Mesenchymal stem cell (in vitro differentiated cells and primary cell): ENCODE data around the gene CXXC5.
A peak's percentile ranks its signal among the peaks of the same experiment; 100 is the strongest.

Source experiments
- DNase-seq: peaks from one replicate; pipeline ENCODE4 v3.0.0-alpha.2; 2013
- H2AFZ ChIP-seq: one replicate; pipeline ENCODE4 v1.6.1; 2013; ENCODE audit warnings: low read depth, mild to moderate bottlenecking, control low read depth, inconsistent platforms, low read length, moderate library complexity
- H2AK5ac ChIP-seq: 2 replicates; pipeline ENCODE4 v1.6.1; 2013; ENCODE audit warnings: low read length, moderate library complexity, mild to moderate bottlenecking, inconsistent platforms; ENCODE audit not compliant: severe bottlenecking
- H2BK120ac ChIP-seq: one replicate; pipeline ENCODE4 v1.6.1; 2013; ENCODE audit warnings: low read depth, mild to moderate bottlenecking, inconsistent platforms, low read length, moderate library complexity
- H2BK12ac ChIP-seq, 2 experiments: one replicate each; pipeline ENCODE4 v1.6.1; 2013; ENCODE audit warnings: inconsistent platforms in 2 of 2, low read length in 2 of 2, mild to moderate bottlenecking in 2 of 2, moderate library complexity in 2 of 2, control low read depth in 1 of 2
- H2BK15ac ChIP-seq: one replicate; pipeline ENCODE4 v1.6.1; 2013; ENCODE audit warnings: mild to moderate bottlenecking, low read depth, inconsistent platforms; ENCODE audit not compliant: poor library complexity, severe bottlenecking
- H2BK5ac ChIP-seq: 2 replicates; pipeline ENCODE4 v1.6.1; 2013; ENCODE audit warnings: low read depth, mild to moderate bottlenecking, low read length, control low read depth, inconsistent platforms; ENCODE audit not compliant: poor library complexity, severe bottlenecking
- H3K14ac ChIP-seq, 2 experiments: one replicate each; pipeline ENCODE4 v1.6.1; 2013; ENCODE audit warnings: inconsistent platforms in 2 of 2, low read length in 2 of 2, control low read depth in 1 of 2, mild to moderate bottlenecking in 1 of 2, moderate library complexity in 1 of 2
- H3K18ac ChIP-seq, 2 experiments: one replicate each; pipeline ENCODE4 v1.6.1; 2013; ENCODE audit warnings: inconsistent platforms in 2 of 2, low read length in 2 of 2, control low read depth in 1 of 2, low read depth in 1 of 2, mild to moderate bottlenecking in 1 of 2
- H3K23ac ChIP-seq, 2 experiments: one replicate each; pipeline ENCODE4 v1.6.1; 2013; ENCODE audit warnings: inconsistent platforms in 2 of 2, low read length in 2 of 2, mild to moderate bottlenecking in 2 of 2, moderate library complexity in 2 of 2, control low read depth in 1 of 2
- H3K27ac ChIP-seq: 2 replicates; pipeline ENCODE4 v1.5.1; 2013; ENCODE audit warnings: mild to moderate bottlenecking, moderate library complexity, low read length, control low read depth, inconsistent platforms; ENCODE audit not compliant: poor library complexity, severe bottlenecking
- H3K27me3 ChIP-seq, 2 experiments: 2 replicates each; pipeline versions ENCODE4 v1.6.1 to v1.7.0; 2013; ENCODE audit warnings: low read length in 2 of 2, mild to moderate bottlenecking in 2 of 2, moderate library complexity in 2 of 2, control low read depth in 1 of 2, inconsistent platforms in 1 of 2; ENCODE audit not compliant: control insufficient read depth in 1 of 2, insufficient read depth in 1 of 2
- H3K36me3 ChIP-seq, 2 experiments: 2 replicates each; pipeline versions ENCODE4 v1.6.1 to v1.7.0; 2013; ENCODE audit warnings: low read length in 2 of 2, control low read depth in 1 of 2, inconsistent platforms in 1 of 2, low read depth in 1 of 2, mild to moderate bottlenecking in 1 of 2; ENCODE audit not compliant: insufficient read depth in 2 of 2, control insufficient read depth in 1 of 2
- H3K4ac ChIP-seq, 2 experiments: one replicate each; pipeline ENCODE4 v1.6.1; 2013; ENCODE audit warnings: inconsistent platforms in 2 of 2, low read length in 2 of 2, mild to moderate bottlenecking in 2 of 2, moderate library complexity in 2 of 2, control low read depth in 1 of 2, low read depth in 1 of 2
- H3K4me1 ChIP-seq: 2 replicates; pipeline ENCODE4 v1.6.1; 2013; ENCODE audit warnings: low read depth, low read length, control low read depth; ENCODE audit not compliant: control insufficient read depth, insufficient read depth
- H3K4me2 ChIP-seq: 2 replicates; pipeline ENCODE4 v1.6.1; 2013; ENCODE audit warnings: low read length, mild to moderate bottlenecking, inconsistent platforms; ENCODE audit not compliant: poor library complexity, severe bottlenecking
- H3K4me3 ChIP-seq, 2 experiments: 2 replicates each; pipeline versions ENCODE4 v1.5.1 to v1.7.0; 2013; ENCODE audit warnings: low read length in 2 of 2, mild to moderate bottlenecking in 2 of 2, control low read depth in 1 of 2, low read depth in 1 of 2; ENCODE audit not compliant: insufficient read depth in 1 of 2
- H3K79me1 ChIP-seq: replicated peaks from 2 replicates; pipeline ENCODE4 v1.6.1; 2013; ENCODE audit warnings: mild to moderate bottlenecking, control low read depth, low read length, inconsistent platforms; ENCODE audit not compliant: poor library complexity, severe bottlenecking
- H3K9ac ChIP-seq: 2 replicates; pipeline ENCODE4 v1.7.0; 2013; ENCODE audit warnings: mild to moderate bottlenecking, low read length, moderate library complexity
- H3K9me3 ChIP-seq: 2 replicates; pipeline ENCODE4 v1.7.0; 2013; ENCODE audit warnings: mild to moderate bottlenecking, low read length; ENCODE audit not compliant: control insufficient read depth
- H4K8ac ChIP-seq: one replicate; pipeline ENCODE4 v1.6.1; 2013; ENCODE audit warnings: inconsistent platforms, mild to moderate bottlenecking, low read length, moderate library complexity
- H4K91ac ChIP-seq: one replicate; pipeline ENCODE4 v1.6.1; 2013; ENCODE audit warnings: mild to moderate bottlenecking, low read length, inconsistent platforms
- WGBS: methylation state at CpG from one replicate; pipeline ENCODE4 v1.1.7; 2013; ENCODE audit warnings: mixed read lengths; 5-methylcytosine and 5-hydroxymethylcytosine counted together

CXXC5 gene

GRCh38 chr5:139636207-139636792, 11.8 kb upstream of the CXXC5 start:
- Histone ChIP-seq H3K4ac (peak overlapping the region in 1 of 2 experiments; percentile 79), H3K14ac (no peak overlapping the region), H3K79me1 (peaks cover 16% of the 10 kb centered on the region), H2AK5ac (peak overlapping the region; percentile 13), H3K4me1 (peaks cover 60% of the 10 kb centered on the region), H4K91ac (peak overlapping the region; percentile 5), H3K23ac (peak overlapping the region in 1 of 2 experiments; percentile 14), H2AFZ (no peak overlapping the region), H3K4me2 (peak overlapping the region; percentile 0), H4K8ac (no peak overlapping the region), H2BK120ac (no peak overlapping the region), H3K9me3 (no peaks in the 10 kb centered on the region), H3K27me3 (no peaks in the 10 kb centered on the region), H3K27ac (peak overlapping the region; percentile 55), H3K18ac (peak overlapping the region; percentile 49 to 85), H3K4me3 (peak overlapping the region in 1 of 2 experiments; percentile 68), H3K9ac (peak overlapping the region; percentile 74), H3K36me3 (peaks cover 8 to 13% of the 10 kb centered on the region in 2 experiments), H2BK15ac (no peak overlapping the region), H2BK5ac (no peak overlapping the region), H2BK12ac (peak overlapping the region; percentile 83 to 90)
- DNase-seq = no peak
- WGBS = 58% methylated on average over 2 of the region's 2 CpGs

DNA sequence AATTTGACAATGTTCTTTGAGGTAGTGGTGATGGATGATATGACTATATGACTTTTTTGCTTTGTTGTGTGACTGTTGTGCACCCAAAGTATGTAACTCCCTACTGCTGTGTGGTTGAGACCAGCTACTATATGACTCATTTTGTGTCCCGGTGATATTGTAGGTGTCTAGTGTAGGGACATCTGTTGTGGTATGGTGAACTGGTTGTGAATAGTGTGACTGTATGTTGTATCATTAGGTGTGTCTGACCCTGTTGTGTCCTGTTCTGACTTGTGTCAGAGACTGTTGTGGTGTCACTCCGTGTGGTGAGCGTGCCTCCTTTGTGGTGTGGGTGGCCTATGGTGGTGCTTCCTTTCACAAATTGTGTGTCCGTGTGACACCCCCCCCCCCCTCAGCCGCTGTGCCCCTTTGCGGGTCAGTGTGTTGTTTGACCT, 11.2 kb upstream of the CXXC5 start:
- Histone ChIP-seq H2BK15ac (no peak overlapping the region), H3K27ac (peak overlapping the region; percentile 55), H2AK5ac (peak overlapping the region; percentile 51), H3K79me1 (peaks cover 16% of the 10 kb centered on the region), H3K18ac (peak overlapping the region; percentile 86), H3K27me3 (no peaks in the 10 kb centered on the region), H3K4me2 (peak overlapping the region; percentile 59), H3K4me1 (peaks cover 63% of the 10 kb centered on the region), H3K14ac (peak overlapping the region in 1 of 2 experiments; percentile 22), H2BK120ac (peak overlapping the region; percentile 34), H3K9ac (peak overlapping the region; percentile 74), H3K23ac (no peak overlapping the region), H2BK5ac (no peak overlapping the region), H4K8ac (peak overlapping the region; percentile 85), H3K4ac (peak overlapping the region; percentile 42 to 52), H3K36me3 (peaks cover 7 to 8% of the 10 kb centered on the region in 2 experiments), H2AFZ (no peak overlapping the region), H4K91ac (peak overlapping the region; percentile 95), H3K4me3 (peak overlapping the region in 1 of 2 experiments; percentile 68), H3K9me3 (no peaks in the 10 kb centered on the region), H2BK12ac (peak overlapping the region; percentile 69 to 83)
- peak; percentile 75 for DNase-seq
- 2% methylated on average over 2 of the region's 6 CpGs for WGBS

- peak overlapping the region; percentile 47 for H2AFZ ChIP-seq
- H3K27me3 ChIP-seq = no peaks in the 10 kb centered on the region
- no peaks in the 10 kb centered on the region for H3K9me3 ChIP-seq
- peak overlapping the region in 1 of 2 experiments; percentile 85 for H3K14ac ChIP-seq
- peaks cover 16% of the 10 kb centered on the region for H3K79me1 ChIP-seq
- H2BK12ac ChIP-seq = peak overlapping the region; percentile 87 to 98
- peak overlapping the region; percentile 96 for H2BK120ac ChIP-seq
- no peak overlapping the region for H3K23ac ChIP-seq
- H3K4me3 ChIP-seq = peak overlapping the region; percentile 33 to 68
- H3K4ac ChIP-seq = peak overlapping the region; percentile 91 to 95
- H4K8ac ChIP-seq = peak overlapping the region; percentile 96
- H3K4me1 ChIP-seq = peaks cover 68% of the 10 kb centered on the region
- peak overlapping the region; percentile 59 for H3K4me2 ChIP-seq
- peak overlapping the region; percentile 97 for H2BK15ac ChIP-seq
- H3K9ac ChIP-seq = peak overlapping the region; percentile 92
- WGBS = under 1% methylated on average over 47 of the region's 62 CpGs
- peak overlapping the region; percentile 94 to 95 for H3K18ac ChIP-seq
- peak overlapping the region; percentile 93 for H2AK5ac ChIP-seq
- peaks cover 1 to 5% of the 10 kb centered on the region in 2 experiments for H3K36me3 ChIP-seq
- H2BK5ac ChIP-seq = peak overlapping the region; percentile 82
- peak overlapping the region; percentile 97 for H3K27ac ChIP-seq
- peak; percentile 90 for DNase-seq
- peak overlapping the region; percentile 97 for H4K91ac ChIP-seq
Measured at GRCh38 chr5:139637438-139638089, 10.6 kb upstream of the CXXC5 start.
